ENCODE data around the gene NOS3.
"Not testable (repeated sequence)": the region's sequence is repeated elsewhere in the genome, so short reads cannot be mapped to it uniquely, and the experiment has no call there.

NOS3 gene

DNA sequence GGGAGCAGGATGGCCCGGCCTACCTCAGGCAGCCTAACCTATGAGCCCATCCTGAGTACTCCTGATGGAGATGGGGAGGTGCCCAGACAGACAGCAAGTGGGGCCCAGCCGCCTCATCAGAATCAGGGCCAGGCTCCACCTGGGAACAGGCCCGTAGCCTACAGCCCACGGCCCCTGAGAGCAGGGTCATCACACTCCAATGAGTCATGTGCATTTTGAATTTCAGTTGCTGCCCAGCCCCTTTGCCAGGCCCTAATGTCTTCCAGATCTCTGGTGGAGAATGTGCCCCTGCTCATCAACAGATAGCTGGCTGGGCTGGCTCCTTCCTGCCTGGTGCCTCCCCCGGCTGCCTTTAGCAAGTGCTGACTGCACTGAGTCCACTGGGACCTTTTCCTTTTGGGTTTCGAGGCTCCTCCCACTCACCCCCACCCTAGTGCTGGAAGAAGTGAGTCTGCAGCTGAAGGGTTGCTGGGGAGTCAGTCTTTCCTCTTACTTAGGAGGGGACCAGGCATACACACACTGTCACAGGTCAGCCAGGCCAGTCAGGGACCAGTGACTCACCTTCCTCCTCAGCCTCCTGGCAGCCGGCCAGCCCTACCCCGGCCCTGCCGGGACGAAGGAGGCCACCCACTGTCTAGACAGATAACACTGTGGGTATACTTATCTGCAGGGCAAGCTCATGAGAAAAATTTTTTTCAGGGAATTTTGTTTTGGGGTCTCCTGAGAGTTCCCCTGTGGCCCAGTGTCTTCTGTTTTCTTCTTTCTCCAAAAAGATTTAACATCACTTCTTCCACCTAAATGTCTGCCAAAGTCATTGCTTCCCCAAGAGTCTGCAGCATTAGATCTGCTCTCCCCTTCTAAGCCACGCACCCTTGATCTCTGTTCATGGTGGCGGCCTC, 48.4 kb downstream of the NOS3 start:
- DNase-seq (ENCODE audit: low read depth, low spot score), result peak; percentile 63

DNA sequence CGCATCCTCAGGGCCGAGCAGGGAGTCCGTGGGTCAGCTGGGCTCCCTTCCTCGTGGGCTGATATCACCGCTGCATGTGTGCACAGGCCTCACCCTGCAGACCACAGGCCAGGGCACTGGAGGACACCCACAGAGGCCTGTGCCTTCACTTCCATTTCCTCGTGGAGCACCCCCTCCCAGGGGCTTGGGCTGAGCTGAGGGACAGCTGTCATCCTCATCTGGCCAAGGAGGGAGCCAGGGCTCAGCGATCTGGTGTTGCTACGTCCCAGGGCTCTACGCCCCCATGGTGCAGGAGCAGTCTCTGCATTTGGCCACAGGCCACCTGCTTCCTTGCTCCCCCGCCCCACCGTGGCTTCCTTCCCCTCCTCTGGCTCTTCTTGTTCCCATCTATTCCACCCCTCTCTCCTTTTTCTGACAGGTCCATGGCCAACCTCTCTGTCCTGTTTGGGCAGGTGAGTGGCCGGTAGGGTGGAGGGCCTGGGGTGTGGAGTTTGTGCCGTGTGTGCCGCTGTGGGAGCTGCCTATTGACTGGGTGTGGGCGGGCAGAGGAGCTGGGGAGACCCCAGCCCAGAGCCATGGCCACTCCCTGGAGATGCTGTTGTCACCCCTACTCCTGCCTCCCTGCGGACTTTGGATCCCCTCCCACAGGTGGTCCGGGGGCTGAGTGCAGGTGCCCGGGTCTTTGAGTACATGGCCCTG, 49.2 kb downstream of the NOS3 start:
- DNase-seq (ENCODE audit: low read depth, low spot score), result no peak

DNA sequence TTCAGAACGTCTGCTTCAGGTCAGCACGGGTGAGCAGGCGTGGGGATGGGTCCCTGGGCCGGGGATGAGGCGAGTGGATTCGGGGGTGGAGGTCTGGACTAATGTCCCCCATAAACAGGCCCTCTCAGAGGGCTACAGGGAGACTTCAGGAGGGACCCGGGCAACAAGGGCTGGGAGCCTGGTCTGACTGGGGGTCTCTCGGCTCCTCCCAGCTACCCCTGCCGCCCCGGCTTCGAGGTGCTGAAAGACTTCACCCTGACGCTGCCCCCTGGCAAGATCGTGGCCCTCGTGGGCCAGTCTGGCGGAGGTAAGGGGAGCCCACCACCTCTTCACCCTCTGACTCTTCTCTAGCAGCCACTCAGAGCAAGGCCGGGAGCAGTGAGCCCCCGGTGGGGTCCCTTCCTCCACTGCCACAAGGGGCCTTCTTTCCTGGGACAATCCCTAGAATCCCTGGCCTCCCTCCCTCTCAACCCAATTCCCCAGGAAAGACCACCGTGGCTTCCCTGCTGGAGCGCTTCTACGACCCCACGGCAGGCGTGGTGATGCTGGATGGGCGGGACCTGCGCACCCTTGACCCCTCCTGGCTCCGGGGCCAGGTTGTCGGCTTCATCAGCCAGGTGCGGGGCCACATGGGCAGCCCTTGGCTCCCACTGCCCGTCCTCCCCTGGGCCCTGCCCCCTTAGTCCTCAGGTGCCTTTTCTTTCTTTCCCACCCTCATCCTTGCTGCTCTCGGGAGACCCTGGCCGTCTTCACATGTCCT, 50.0 kb downstream of the NOS3 start:
- DNase-seq (ENCODE audit: low read depth, low spot score), result no peak

DNA sequence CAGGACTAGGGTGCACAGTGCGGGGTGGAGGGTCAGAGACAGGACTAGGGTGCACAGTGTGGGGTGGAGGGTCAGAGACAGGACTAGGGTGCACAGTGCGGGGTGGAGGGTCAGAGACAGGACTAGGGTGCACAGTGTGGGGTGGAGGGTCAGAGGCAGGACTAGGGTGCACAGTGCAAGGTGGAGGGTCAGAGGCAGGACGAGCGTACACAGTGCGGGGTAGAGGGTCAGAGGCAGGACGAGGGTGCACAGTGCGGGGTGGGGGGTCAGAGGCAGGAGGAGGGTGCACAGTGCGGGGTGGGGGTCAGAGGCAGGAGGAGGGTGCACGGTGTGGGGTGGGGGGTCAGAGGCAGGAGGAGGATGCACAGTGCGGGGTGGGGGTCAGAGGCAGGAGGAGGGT, 52.6 kb downstream of the NOS3 start:
- not testable (repeated sequence) for DNase-seq (ENCODE audit: low read depth, low spot score)

DNA sequence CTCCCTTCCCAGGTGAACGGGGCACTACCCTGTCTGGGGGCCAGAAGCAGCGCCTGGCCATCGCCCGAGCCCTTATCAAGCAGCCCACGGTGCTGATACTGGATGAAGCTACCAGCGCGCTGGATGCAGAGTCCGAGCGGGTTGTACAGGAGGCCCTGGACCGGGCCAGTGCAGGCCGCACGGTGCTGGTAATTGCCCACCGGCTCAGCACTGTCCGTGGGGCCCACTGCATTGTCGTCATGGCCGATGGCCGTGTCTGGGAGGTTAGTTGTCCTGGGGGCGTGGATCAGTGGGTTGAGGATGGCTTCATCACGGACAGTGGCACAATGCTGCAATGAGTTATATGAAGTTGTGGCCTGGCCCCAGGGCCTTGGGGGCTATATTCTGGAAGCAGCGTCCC, 53.1 kb downstream of the NOS3 start:
- DNase-seq (ENCODE audit: low read depth, low spot score), result no peak

DNA sequence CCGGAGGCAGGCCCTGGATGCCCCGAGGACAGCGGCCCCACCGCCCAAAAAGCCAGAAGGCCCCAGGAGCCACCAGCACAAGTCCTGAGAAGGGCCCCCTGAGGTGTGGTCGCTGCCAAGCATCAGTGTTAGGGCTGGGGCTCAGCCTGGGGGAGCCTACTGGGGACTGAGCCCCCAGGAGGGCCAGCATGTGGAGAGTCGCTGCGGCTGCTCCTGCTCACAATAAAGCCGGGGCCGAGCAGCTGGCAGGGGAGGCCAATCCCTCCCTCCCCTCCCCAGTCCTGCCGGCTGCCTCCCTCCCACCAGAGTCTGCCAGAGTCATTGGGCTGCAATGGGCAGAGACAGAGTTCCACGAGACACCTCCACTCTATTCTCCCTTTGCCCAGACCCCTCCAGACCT, 54.4 kb downstream of the NOS3 start:
- DNase-seq (ENCODE audit: low read depth, low spot score), result no peak

DNA sequence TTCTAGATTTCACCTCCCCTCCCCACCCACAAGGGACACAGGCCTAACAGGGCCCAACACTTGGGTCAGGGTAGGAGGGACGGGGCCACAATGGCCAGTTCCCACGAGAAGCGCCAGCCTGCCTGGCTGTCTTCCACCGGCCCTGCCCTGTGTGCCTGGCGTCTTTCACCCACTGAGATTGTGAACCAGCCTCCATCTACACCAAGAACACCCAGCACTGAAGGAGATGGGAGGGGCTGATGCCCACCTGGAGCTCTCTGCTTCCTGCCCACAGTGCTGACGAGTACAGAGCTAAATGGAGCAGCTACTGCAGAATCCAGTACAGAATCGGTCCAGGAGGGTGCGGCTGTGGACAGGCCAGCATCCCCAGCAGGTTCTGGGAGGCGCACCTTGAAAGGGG, 55.1 kb downstream of the NOS3 start:
- DNase-seq (ENCODE audit: low read depth, low spot score), result no peak

DNA sequence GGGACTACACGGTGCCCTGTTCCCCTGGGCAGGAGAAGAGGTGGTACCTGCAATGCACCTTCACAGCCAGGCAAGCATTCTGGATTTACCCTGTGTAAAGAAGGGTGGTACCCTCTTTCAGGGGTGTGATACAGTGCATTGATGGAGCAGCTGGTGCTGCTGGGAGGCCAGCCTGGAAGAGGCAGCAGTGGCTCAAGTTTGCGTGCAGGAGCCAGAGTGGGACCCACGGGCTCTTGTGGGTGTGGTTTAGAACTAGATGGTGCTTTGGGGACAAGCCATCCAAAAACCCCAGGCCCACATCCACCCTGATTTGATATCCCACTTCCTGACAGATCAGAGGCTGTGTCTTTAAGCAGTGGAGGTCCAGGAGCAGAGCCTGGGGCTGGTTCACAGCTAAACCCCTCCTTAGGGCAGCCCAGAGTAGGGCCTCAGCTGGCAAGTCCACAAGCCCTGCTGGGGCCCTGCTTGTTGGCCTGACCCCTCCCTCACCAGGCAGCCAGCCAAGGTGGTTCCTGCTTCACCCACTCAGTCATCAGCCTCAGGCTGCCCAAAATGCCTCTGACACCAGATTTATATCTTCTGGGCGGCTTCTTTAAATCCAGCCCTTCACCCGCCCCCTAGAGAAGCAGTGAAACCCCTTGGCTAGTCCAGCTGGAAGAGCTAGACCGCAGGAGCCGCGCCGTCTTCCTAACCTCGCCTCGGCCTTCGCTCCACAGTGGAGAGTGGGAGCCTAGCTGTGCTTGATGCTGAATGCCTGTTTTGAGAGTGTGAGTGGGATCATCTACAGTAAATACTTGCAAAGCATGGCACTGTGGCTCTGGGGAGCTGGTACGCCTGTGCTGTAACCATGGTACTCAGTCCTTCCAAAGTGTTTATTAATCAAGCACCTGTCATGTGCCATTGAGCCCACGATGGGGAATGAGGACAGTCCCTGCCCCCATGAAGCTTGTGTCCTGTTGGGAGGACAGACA, 56.1 kb downstream of the NOS3 start:
- no peak for DNase-seq (ENCODE audit: low read depth, low spot score)

DNA sequence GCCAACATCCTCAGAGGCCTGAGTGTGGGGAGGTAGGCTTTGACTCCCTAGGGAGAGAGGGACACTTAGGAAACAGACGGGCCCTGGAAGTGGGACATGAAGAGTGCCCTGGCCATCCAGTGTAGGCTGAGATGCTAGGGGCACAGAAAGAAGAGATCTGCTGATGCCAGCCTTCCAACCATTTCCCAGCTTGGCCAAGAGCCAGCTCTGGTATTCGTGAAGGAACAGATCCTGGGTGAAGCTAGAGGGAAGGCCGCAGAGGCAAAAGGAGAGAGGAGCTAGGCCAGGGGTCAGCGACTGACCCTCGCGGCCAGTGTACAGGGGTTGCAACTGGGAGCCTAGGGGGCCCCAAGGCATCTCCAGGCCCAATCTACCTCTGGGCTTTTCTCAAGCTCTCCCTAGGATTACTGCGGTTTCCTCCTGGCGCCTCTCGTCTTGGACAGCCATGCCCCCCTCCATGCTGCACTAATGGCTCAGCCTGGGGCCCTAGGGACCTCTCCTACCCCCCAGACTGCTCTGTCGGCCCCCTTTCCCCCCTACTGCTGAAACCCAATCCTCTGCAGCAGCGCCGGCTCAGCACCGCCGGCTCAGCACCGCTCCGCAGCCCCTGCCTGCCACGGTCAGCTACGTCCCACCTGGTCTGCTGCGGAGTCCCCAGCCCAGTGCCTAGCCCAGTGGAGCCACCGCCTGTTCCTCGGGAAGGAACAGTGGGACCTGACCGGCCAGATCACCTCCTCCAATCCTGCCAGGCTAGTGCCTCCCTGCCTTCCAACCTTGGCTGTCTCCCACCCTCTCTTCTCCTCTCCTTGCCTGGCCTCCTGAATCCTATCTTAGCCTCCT, 57.4 kb downstream of the NOS3 start, which contains the start of gene ASIC3:
TSS of gene ASIC3 (plus strand) at position 556 of the 840 bp plus-strand sequence. CDS start 355 bp downstream, outside the sequence.
- DNase-seq (ENCODE audit: low read depth, low spot score), result no peak

DNA sequence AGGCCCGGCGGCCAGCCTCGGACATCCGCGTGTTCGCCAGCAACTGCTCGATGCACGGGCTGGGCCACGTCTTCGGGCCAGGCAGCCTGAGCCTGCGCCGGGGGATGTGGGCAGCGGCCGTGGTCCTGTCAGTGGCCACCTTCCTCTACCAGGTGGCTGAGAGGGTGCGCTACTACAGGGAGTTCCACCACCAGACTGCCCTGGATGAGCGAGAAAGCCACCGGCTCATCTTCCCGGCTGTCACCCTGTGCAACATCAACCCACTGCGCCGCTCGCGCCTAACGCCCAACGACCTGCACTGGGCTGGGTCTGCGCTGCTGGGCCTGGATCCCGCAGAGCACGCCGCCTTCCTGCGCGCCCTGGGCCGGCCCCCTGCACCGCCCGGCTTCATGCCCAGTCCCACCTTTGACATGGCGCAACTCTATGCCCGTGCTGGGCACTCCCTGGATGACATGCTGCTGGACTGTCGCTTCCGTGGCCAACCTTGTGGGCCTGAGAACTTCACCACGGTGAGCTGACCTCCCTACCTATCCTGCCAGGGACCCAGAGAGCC, 58.2 kb downstream of the NOS3 start:
- no peak for DNase-seq (ENCODE audit: low read depth, low spot score)

DNA sequence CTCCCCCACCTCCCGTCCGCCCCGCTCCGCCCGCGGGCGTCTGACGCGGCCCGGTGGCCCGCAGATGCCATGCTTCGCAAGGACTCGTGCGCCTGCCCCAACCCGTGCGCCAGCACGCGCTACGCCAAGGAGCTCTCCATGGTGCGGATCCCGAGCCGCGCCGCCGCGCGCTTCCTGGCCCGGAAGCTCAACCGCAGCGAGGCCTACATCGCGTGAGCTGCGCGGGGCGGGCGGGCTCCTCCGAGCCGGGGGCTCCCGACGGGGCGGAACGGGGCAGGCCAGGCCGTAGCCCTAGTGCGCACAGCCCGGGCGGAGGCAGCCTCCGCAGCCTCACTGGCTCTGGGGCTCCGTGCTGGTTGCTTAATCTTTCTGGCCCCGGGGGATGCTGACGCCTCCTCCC, 60.3 kb downstream of the NOS3 start:
- peak; percentile 63 for DNase-seq (ENCODE audit: low read depth, low spot score)

DNA sequence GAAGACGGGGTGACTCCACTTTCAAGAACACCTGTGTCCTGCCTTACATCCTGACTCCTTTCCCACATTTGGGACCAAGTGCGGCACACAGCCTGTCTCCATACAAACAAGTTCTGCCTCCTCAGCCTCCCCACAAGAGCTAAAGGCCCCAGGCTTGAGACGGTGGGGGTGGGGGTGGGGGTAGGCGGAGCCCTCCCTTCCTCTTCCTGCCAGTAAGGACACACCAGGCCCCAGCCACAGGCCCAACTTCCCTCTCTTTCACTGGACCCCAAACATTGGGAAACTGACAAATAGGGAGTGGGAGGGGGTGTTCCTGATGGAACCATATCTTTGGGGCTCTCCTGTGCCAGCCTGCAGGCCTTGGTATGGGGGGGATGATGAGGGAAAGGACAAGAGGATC, 62.3 kb downstream of the NOS3 start:
- no peak for DNase-seq (ENCODE audit: low read depth, low spot score)

DNA sequence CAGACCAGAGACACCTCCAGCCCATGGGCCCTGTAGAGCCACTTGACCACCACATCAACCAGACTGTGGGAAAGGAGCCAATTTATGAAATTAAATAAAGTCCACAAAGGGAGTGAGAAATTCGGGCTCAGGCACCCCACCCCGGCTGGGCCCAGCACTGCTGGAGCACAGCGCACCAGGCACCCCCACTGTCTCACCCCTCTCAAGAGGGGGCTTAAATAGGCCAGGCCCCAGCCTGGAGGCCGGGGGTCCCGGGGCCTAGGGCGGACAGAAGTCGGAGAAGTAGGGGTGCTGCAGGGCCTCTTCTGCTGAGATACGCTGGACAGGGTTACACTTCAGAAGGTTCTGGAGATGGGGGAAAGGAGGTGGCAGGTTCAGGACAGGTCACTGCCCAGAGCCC, 62.9 kb downstream of the NOS3 start:
- DNase-seq (ENCODE audit: low read depth, low spot score), result no peak

DNA sequence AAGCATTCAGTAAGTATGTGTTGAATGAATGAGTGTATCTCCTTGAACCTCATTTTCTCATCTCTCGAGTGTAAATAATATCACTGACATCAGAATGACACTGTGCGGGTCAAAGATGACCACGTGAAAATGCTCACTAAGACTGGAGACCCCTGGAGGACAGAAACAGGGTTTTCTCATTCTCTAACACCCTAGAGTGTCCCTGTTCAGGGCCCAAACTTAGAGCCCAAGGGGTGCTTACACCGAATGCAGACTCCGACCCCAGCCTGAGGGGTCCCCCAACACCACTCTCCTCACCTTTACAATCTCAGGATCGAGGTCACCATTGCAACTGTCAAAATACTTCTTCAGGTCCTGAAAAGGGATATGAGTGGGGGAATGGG, 65.5 kb downstream of the NOS3 start:
- DNase-seq (ENCODE audit: low read depth, low spot score), result no peak

DNA sequence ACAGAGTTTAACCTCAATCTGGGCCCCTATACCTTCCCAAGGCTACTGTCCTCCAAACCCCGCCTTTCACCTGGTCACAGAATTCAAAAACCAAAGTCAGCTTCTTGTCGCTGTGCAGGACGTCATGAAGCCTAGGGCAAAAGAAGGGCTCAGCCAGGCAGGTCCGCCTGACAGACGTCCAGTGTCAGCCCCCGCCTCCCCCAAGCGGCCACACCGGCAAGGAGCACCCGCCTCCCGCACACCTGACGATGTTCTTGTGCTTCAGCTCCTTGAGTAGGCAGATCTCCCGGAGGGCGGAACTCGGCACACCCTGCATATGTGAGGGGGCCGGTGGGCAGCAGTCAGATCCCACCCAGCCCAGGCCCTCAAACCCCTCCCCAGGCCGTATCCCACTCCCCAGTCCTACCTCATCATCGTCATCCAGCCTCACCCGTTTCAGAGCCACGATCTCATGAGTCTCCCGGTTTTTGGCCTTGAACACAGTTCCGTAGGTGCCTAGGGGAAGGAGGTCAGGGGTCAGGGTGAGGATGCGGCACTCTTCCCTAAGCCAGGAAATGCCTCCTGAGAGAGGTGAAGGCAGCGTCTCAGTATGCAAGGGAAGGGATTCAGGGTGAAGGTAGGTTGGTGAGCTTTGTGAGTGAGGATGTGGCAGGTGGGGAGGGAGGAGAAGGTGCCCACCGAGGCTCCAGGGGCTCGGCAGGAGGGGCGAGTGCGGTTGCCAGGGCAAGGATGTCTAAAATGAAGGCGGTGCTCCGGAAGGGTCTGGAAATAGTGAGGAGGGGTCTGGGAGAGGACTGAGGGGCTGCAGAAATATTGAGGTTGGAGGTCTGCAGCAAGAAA, 66.1 kb downstream of the NOS3 start:
- no peak for DNase-seq (ENCODE audit: low read depth, low spot score)

DNA sequence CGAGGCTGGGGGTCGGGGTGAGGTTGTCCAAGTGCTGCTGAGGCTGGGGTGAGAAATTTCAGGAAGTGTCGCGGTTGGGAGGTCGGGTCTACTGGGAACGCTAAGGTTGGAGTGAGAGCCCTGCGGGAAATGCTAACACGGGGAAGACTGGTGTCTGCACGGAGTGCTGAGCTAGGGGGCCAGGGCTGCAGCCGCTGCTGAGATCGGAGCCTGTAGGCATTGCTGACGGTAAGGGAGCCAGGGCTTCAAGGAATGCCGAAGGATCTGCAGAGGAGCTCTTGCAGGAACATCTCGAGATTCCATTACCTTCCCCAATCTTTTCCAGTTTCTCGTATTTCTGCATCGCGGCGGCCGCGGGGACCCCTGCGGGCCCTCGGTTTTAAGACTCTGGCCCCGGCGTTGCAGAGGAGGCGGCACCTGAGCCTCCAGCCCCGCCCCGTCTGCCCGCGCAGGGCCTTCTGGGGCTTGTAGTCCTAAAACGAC, 66.7 kb downstream of the NOS3 start, which contains the start of gene CDK5:
TSS of gene CDK5 (minus strand) at position 392 of the 483 bp plus-strand sequence. CDS start at position 343, 49 bp downstream.
- no peak for DNase-seq (ENCODE audit: low read depth, low spot score)

DNA sequence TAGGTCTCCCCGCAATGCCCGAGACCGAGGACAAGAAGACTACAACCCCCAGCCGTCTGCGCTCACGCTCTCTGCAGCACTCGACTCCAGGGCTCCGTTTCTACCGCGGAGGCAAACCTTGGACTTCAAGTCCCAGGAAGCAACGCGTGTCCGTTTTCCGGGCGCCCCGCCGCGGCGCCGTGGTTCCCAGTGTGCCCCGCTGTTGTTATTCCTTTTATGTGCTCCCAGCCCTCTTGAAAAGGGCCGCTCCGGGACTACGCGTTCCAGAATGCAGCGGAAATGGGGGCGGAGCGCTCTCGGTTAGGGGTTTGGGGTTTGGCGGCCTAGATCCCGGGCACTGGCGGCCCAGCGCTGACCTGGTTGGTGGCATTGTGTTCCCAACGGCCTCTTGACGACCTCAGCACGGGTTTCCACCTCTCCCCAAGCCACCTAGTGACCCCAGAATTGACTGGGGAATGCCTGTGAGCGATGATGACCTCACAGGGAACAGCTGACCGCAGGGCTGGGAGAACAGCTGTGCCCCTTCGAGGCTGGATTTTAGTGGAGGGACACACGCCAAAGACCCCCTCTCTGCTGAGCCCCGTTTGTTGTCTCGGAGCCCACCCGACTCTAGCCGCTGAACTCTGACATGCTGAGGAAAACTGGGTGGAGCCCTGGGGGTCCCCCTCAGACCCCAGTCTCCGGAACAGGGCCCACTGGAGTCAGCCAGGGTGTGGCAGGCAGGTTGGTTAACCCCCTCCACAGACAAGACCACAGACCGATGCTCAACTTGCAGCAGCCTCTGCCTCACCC, 67.4 kb downstream of the NOS3 start:
- peak; percentile 99 for DNase-seq (ENCODE audit: low read depth, low spot score)

Data from brain pericyte (primary cell).